Kidney tubule cell (primary cell): ENCODE data around the gene DRAP1.
"Not testable (repeated sequence)": the region's sequence is repeated elsewhere in the genome, so short reads cannot be mapped to it uniquely, and the experiment has no call there.

ENCODE experiments used
- DNase-seq: peaks from one replicate; pipeline ENCODE4 v3.0.0-alpha.2; 2018; ENCODE audit warnings: low spot score

DRAP1 gene

GRCh38 chr11:65931773-65932557, 12.7 kb downstream of the DRAP1 start:
- DNase-seq: no peak

- no peak for DNase-seq
Measured at GRCh38 chr11:65932558-65932919, 13.3 kb downstream of the DRAP1 start.

GRCh38 chr11:65934014-65934413, 14.8 kb downstream of the DRAP1 start:
- DNase-seq: no peak

DNA sequence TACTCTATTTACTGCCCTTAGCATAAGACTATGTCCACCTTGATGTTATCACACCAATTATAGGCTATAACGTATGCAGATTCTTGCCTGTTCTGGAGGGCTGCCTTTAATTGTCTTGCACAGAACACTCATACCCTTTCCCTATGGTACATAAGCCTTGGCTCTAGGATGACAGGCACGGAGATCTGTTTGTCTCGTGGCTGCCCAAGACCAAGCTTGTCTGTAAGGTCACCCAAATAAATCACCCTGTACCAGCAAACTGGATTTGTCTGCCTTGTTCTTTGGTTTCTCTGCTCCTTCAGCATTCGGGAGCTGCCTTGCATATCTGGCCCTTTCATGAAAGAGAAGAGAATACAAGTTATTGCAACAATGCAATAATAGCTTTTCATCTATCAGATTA, 18.5 kb downstream of the DRAP1 start:
- no peak for DNase-seq

DNA sequence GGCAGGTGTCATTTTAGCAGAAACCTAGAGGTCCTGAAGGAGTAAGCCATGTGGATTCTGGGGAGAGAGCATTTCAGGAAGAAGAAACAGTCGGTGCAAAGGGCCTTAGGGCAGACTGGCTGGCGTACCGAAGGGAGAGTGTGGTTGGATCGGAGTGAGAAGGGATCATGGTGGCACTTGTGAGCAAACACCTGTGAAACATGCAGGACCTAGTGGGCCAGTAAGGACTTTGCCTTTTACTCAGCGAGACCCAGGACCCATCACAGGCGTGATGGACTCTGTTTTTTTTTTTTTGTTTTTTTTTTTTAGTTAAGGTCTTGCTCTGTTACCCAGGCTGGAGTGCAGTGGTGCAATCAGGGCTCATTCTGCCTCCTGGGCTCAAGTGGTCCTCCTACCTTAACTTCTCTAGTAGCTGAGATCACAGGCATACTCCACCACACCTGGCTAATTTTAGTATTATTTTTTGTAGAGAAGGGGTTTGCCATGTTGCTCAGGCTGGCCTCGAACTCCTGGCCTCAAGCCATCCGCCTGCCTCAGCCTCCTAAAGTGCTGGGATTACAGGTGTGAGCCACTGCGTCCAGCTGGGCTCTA, 22.6 kb downstream of the DRAP1 start:
- no peak for DNase-seq

DNA sequence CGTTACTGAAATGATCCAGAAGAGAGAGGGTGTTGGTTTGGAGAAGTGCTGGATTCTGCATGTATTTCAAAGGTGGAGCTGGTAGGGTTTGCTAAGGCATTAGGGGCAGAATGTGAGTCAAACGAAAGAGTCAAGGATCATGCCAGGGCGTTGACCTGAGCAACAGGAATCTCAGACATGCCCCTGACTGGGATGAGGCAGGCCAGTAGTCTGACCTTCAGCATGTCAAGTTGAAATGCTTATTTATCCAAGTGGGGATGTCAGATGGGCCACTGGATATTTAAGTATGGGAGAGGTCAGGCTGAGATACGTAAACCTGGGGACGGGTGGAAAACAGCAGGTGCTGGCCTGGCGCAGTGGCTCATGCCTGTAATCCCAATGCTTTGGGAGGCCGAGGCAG, 23.3 kb downstream of the DRAP1 start:
- DNase-seq: no peak

DNA sequence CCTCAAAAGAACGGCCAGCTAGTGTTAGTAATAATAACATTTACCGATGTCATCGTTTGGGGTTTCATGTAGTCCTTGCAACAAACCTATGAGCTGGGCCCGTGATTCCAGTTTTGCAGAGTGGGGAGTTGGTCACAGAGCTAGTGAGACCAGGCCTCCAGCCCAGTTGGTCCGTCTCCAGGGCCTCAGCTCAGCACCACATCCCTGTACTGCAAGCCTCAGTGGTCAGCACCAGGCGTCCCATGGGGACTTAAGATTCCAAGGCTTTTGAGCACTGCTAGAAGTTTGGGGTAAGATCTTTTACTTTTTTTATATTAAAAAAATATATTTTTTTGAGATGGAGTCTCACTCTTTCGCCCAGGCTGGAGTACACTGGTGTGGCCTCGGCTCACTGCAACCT, 25.0 kb downstream of the DRAP1 start:
- no peak for DNase-seq

DNA sequence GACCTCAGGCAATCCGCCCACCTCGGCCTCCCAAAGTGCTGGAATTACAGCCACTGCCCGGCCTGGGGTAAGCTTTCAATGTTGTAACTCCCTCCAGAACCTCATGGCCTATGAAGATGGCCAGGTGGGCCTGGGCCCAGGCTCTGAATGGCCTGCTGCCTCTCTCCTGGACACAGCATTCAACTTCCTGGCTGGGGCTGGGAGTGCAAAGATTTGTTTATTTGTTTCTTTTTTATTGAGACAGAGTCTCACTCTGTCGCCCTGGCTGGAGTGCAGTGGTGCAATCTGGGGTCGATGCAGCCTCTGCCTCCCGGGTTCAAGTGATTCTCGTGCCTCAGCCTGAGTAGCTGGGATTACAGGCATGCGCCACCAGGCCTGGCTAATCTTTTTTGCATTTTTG, 25.5 kb downstream of the DRAP1 start:
- no peak for DNase-seq

GRCh38 chr11:65945430-65945911, 26.2 kb downstream of the DRAP1 start, which contains the start of gene TSGA10IP:
TSGA10IP (plus strand) TSS chr11:65945480; CDS start chr11:65945676, 196 bp downstream.
- no peak for DNase-seq

- DNase-seq: no peak
Measured at GRCh38 chr11:65945941-65946558, 26.8 kb downstream of the DRAP1 start.

- no peak for DNase-seq
Measured at GRCh38 chr11:65946655-65947054, 27.4 kb downstream of the DRAP1 start.

GRCh38 chr11:65947133-65947532, 27.9 kb downstream of the DRAP1 start:
- no peak for DNase-seq

- no peak for DNase-seq
Measured at GRCh38 chr11:65947603-65948125, 28.4 kb downstream of the DRAP1 start.

DNA sequence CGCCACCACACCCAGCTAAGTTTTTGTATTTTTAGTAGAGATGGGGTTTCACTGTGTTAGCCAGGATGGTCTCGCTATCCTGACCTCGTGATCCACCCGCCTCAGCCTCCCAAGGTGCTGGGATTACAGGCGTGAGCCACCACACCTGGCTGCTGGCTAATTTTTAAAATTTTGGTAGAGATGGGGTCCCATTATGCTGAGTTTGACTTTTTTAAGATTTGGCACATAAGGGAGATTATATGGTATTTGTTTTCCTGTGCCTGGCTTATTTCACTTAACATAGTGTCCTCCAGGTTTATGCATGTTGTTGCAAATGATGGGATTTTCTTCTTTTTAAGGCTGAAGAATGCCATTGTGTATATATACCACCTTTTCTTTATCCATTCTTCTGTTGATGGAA, 31.5 kb downstream of the DRAP1 start:
- not testable (repeated sequence) for DNase-seq

- DNase-seq: not testable (repeated sequence)
Measured at GRCh38 chr11:65951641-65952040, 32.4 kb downstream of the DRAP1 start.

- no peak for DNase-seq
Measured at GRCh38 chr11:65952052-65952521, 32.9 kb downstream of the DRAP1 start.

GRCh38 chr11:65953471-65953870, 34.2 kb downstream of the DRAP1 start:
- no peak for DNase-seq

DNA sequence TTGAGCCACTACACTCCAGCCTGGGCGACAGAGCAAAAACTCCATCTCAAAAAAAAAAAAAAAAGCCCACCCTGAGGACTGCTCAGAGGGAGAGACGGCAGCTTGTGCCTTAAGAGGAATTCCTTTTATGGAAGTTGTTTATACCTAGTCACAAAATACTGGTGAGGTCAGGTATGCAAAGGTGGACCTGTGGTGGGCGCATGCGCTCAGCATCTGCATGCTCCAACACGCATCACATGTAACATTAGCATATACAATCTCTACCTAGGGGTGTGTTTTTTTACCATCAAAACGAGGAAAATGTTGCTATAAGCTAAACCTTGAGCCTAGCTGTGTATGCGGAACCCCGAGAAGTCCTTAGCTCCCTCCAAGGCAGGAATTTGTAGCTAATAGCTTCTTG, 35.5 kb downstream of the DRAP1 start:
- DNase-seq: no peak

- DNase-seq: no peak
Measured at GRCh38 chr11:65958291-65958690, 39.1 kb downstream of the DRAP1 start.

DNA sequence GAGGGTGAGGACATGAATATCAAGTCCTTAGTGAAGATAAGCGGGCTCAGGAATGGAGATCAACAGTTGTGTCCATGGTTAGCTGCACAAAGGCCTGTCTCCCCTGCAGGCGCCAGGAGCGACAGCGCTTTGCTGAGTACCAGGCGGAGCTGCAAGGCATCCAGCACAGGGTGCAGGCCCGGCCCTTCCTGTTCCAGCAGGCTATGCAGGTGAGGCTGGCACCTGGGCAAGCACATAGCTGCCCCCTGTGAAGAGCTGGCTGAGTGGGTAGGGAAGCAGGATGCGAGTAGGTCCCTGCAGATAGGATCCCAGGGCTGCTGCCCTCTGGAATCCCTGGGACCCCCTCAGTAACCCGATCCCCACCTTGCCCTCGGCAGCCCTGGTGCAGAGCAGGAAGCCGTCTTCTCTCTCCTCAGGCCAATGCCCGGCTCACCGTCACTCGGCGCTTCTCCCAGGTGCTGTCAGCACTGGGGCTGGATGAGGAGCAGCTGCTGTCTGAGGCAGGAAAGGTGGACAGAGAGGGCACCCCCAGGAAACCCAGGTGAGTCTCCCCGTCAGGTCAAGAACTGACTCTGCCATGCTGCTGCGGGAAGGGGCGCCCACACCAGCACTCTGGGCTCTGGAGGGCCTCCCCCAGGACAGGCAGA, 39.7 kb downstream of the DRAP1 start:
- no peak for DNase-seq

- DNase-seq: no peak
Measured at GRCh38 chr11:65960824-65961266, 41.6 kb downstream of the DRAP1 start.
